ENCODE results near the gene TMEM184C. TPM values are rescaled to one million over a fixed set of nuclear protein-coding genes. Genes with fewer than 3 reads are reported as not detected.

TMEM184C gene
- total RNA-seq, 4 donors from 2014 or later: 14.9 to 40.3 (median 25.5) TPM

GRCh38 chr4:147578051-147578476, 39.1 kb upstream of the TMEM184C start:
- Histone ChIP-seq H3K27me3 (no peaks in the 10 kb centered on the region), H3K36me3 (no peaks in the 10 kb centered on the region), H3K27ac (no peak overlapping the region), H3K4me3 (no peak overlapping the region), H3K9me3 (no peaks in the 10 kb centered on the region), H3K4me1 (no peaks in the 10 kb centered on the region)
- no peak for DNase-seq
- TF ChIP-seq EP300 (IDR thresholded peaks at IDR 0.05; ENCODE audit: low read depth): no peak
- in situ Hi-C loops (cut with MboI; ENCODE audit: low pct_ligation_motif_present in 1 of 4, low pct_unique_long_range_greater_than_20kb in 1 of 4, low sequenced_read_pairs in 3 of 4) (loop anchor here in 3 of 4 donors (25.0 kb wide), 2 partner anchors 416 to 566 kb away; no protein-coding TSS in a partner anchor), intact Hi-C loops (cut with DNase I; ENCODE audit: low total_unique reads) (no loop called here)
- 67 to 75% methylated on average over 6 of the region's 6 CpGs for WGBS, 2 donors (ENCODE audit: low coverage in 1 of 2)

GRCh38 chr4:147578593-147578992, 38.6 kb upstream of the TMEM184C start:
- Histone ChIP-seq H3K9me3 (no peaks in the 10 kb centered on the region), H3K27me3 (no peaks in the 10 kb centered on the region), H3K4me3 (no peak overlapping the region), H3K4me1 (no peaks in the 10 kb centered on the region), H3K27ac (no peak overlapping the region), H3K36me3 (no peaks in the 10 kb centered on the region)
- TF ChIP-seq POLR2A (IDR thresholded peaks at IDR 0.05) (no peak), EP300 (IDR thresholded peaks at IDR 0.05; ENCODE audit: low read depth) (no peak), CTCF (IDR thresholded peaks at IDR 0.05) (no peak), POLR2AphosphoS5 (IDR thresholded peaks at IDR 0.05) (no peak)
- intact Hi-C loops (cut with DNase I; ENCODE audit: low total_unique reads): no loop called here
- no peak for DNase-seq
- 64 to 68% methylated on average over 3 of the region's 3 CpGs for WGBS, 2 donors (ENCODE audit: low coverage in 1 of 2)
- in situ Hi-C loops (cut with MboI; ENCODE audit: low pct_ligation_motif_present in 1 of 4, low pct_unique_long_range_greater_than_20kb in 1 of 4, low sequenced_read_pairs in 3 of 4): loop anchor here in 3 of 4 donors (25.0 kb wide), 2 partner anchors 416 to 566 kb away; no protein-coding TSS in a partner anchor

DNA sequence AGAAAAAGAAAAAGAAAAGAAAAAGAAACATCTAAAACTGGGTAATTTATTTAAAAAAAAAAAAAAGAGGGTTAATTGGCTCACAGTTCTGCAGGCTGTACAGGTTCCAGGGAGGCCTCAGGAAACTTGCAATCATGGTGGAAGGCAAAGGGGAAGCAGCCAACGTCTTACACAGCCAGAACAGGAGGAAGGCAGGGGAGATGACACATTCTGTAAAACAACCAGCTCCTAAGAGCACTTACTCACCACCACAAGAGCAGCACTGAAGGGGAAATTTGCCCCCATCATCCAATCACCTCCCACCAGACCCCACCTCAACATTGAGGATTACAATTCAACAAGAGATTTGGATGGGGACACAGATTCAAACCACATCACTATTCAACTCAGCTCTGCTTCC, 36.8 kb upstream of the TMEM184C start:
- no peak overlapping the region for H3K27ac ChIP-seq
- H3K4me3 ChIP-seq: no peak overlapping the region
- intact Hi-C loops (cut with DNase I; ENCODE audit: low total_unique reads): loop anchor here (10.0 kb wide), 1 partner anchor 66 kb away; no protein-coding TSS in a partner anchor
- 25 to 47% methylated on average over 1 of the region's 1 CpG for WGBS, 2 donors (ENCODE audit: low coverage in 1 of 2)
- in situ Hi-C loops (cut with MboI; ENCODE audit: low pct_ligation_motif_present in 1 of 4, low pct_unique_long_range_greater_than_20kb in 1 of 4, low sequenced_read_pairs in 3 of 4): loop anchor here (10.0 to 25.0 kb wide), 3 partner anchors 418 to 568 kb away; no protein-coding TSS in a partner anchor
- H3K36me3 ChIP-seq: no peaks in the 10 kb centered on the region
- no peak for DNase-seq
- no peaks in the 10 kb centered on the region for H3K9me3 ChIP-seq
- TF ChIP-seq POLR2A (IDR thresholded peaks at IDR 0.05) (no peak), EP300 (IDR thresholded peaks at IDR 0.05; ENCODE audit: low read depth) (no peak), CTCF (IDR thresholded peaks at IDR 0.05) (no peak), POLR2AphosphoS5 (IDR thresholded peaks at IDR 0.05) (no peak)
- no peaks in the 10 kb centered on the region for H3K27me3 ChIP-seq
- H3K4me1 ChIP-seq: no peaks in the 10 kb centered on the region

- 80 to 86% methylated on average over 4 to 6 of the region's 6 CpGs for WGBS, 2 donors (ENCODE audit: low coverage in 1 of 2)
- Histone ChIP-seq H3K27me3 (no peaks in the 10 kb centered on the region), H3K36me3 (no peaks in the 10 kb centered on the region), H3K4me3 (no peak overlapping the region), H3K27ac (no peak overlapping the region), H3K9me3 (no peaks in the 10 kb centered on the region), H3K4me1 (no peaks in the 10 kb centered on the region)
- in situ Hi-C loops (cut with MboI; ENCODE audit: low pct_ligation_motif_present in 1 of 4, low pct_unique_long_range_greater_than_20kb in 1 of 4, low sequenced_read_pairs in 3 of 4): loop anchor here (10.0 to 25.0 kb wide), 3 partner anchors 419 to 569 kb away; no protein-coding TSS in a partner anchor
- no peak for DNase-seq
- no peak for TF ChIP-seq POLR2AphosphoS5 (IDR thresholded peaks at IDR 0.05)
- TF ChIP-seq CTCF (IDR thresholded peaks at IDR 0.05): no peak
- no peak for TF ChIP-seq EP300 (IDR thresholded peaks at IDR 0.05; ENCODE audit: low read depth)
- TF ChIP-seq POLR2A (IDR thresholded peaks at IDR 0.05): no peak
- intact Hi-C loops (cut with DNase I; ENCODE audit: low total_unique reads): loop anchor here (10.0 kb wide), 1 partner anchor 67 kb away; no protein-coding TSS in a partner anchor
Observed at GRCh38 chr4:147581606-147582350, 35.4 kb upstream of the TMEM184C start.

Measured in transverse colon (tissue), 4 donors.